IMR-90 (cell line): ENCODE results near the gene TTC9. TPM values are rescaled to one million over a fixed set of nuclear protein-coding genes. Genes with fewer than 3 reads are reported as not detected.

Source experiments
- ATAC-seq: fragments of 200-7000 bp; cut with Tn5 transposase; 2 replicates; pipeline ENCODE4 v1.9.1; 2020; ENCODE audit warnings: low read depth, mild to moderate bottlenecking, moderate library complexity
- BruUV-seq: library from RNA; stranded (reverse); fragments of 400-500 nt; replicated peaks from 2 replicates; lab custom pipeline; 2021; lab: Mats Ljungman, UMichigan
- CTCF ChIA-PET: fragments of 300-600 bp; formaldehyde crosslinking; extraction: SDS; loops from one replicate; lab custom pipeline; 2021; ENCODE audit warnings: antibody characterized with exemption; lab: Yijun Ruan, JAX
- POLR2A ChIA-PET: fragments of 300-600 bp; sonication (Branson Sonifier 250); formaldehyde crosslinking; loops from one replicate; lab custom pipeline; 2022; ENCODE audit warnings: antibody characterized with exemption; ENCODE audit not compliant: unreplicated experiment; lab: Charles Lee
- DNase-seq: peaks from one replicate; pipeline ENCODE4 v3.0.0; 2013
- H2AFZ ChIP-seq: replicated peaks from 2 replicates; pipeline ENCODE3; 2013; ENCODE audit warnings: low read length, mild to moderate bottlenecking; ENCODE audit not compliant: poor library complexity
- H2AK5ac ChIP-seq: 2 replicates; pipeline ENCODE4 v1.6.1; 2013; ENCODE audit warnings: low read depth, low read length, inconsistent platforms
- H2AK9ac ChIP-seq: replicated peaks from 2 replicates; pipeline ENCODE3; 2013; ENCODE audit warnings: mild to moderate bottlenecking, low read depth, low read length, moderate library complexity; ENCODE audit not compliant: poor library complexity
- H2BK120ac ChIP-seq: 2 replicates; pipeline ENCODE4 v1.6.1; 2013; ENCODE audit warnings: low read depth, low read length, inconsistent platforms
- H2BK15ac ChIP-seq: 3 replicates; pipeline ENCODE4 v1.6.1; 2013; ENCODE audit warnings: low read depth, low read length, inconsistent platforms
- H2BK20ac ChIP-seq: 2 replicates; pipeline ENCODE4 v1.6.1; 2013; ENCODE audit warnings: low read depth, mild to moderate bottlenecking, inconsistent platforms, low read length, moderate library complexity
- H2BK5ac ChIP-seq: 2 replicates; pipeline ENCODE4 v1.6.1; 2013; ENCODE audit warnings: mild to moderate bottlenecking, low read depth, low read length, inconsistent platforms; ENCODE audit not compliant: poor library complexity, severe bottlenecking
- H3K14ac ChIP-seq: replicated peaks from 2 replicates; pipeline ENCODE4 v1.6.1; 2013; ENCODE audit warnings: low read depth, low read length, inconsistent platforms
- H3K18ac ChIP-seq: 2 replicates; pipeline ENCODE4 v1.6.1; 2013; ENCODE audit warnings: low read depth, low read length, control low read depth
- H3K23ac ChIP-seq: 2 replicates; pipeline ENCODE4 v1.6.1; 2013; ENCODE audit warnings: low read depth, low read length, inconsistent platforms
- H3K27ac ChIP-seq: 2 replicates; pipeline ENCODE4 v1.5.1; 2013; ENCODE audit warnings: mild to moderate bottlenecking, control low read depth, low read length; ENCODE audit not compliant: insufficient read depth
- H3K27me3 ChIP-seq: 2 replicates; pipeline ENCODE4 v1.6.1; 2013; ENCODE audit warnings: low read length; ENCODE audit not compliant: control insufficient read depth, insufficient read depth
- H3K36me3 ChIP-seq: 2 replicates; pipeline ENCODE4 v1.6.1; 2013; ENCODE audit warnings: low read length, mixed read lengths; ENCODE audit not compliant: control insufficient read depth, insufficient read depth
- H3K4ac ChIP-seq: 2 replicates; pipeline ENCODE4 v1.6.1; 2013; ENCODE audit warnings: low read depth, low read length, inconsistent platforms
- H3K4me1 ChIP-seq: 2 replicates; pipeline ENCODE4 v1.6.1; 2013; ENCODE audit warnings: low read length, mixed read lengths; ENCODE audit not compliant: control insufficient read depth, insufficient read depth
- H3K4me2 ChIP-seq: 2 replicates; pipeline ENCODE4 v1.6.1; 2013; ENCODE audit warnings: low read depth, mild to moderate bottlenecking, control low read depth, low read length, moderate library complexity
- H3K4me3 ChIP-seq: 2 replicates; pipeline ENCODE4 v1.5.1; 2013; ENCODE audit warnings: low read depth, mild to moderate bottlenecking, control low read depth, low read length, moderate library complexity; ENCODE audit not compliant: insufficient read depth
- H3K56ac ChIP-seq: 2 replicates; pipeline ENCODE4 v1.6.1; 2013; ENCODE audit warnings: low read length, inconsistent platforms; ENCODE audit not compliant: insufficient read depth; ENCODE audit errors: extremely low read depth
- H3K79me1 ChIP-seq, 2 experiments: 2 replicates each; pipeline ENCODE4 v1.6.1; 2013; ENCODE audit warnings: low read length in 2 of 2, inconsistent platforms in 1 of 2, low read depth in 1 of 2
- H3K9ac ChIP-seq: 2 replicates; pipeline ENCODE4 v1.6.1; 2013; ENCODE audit warnings: low read depth, low read length, control low read depth
- H3K9me1 ChIP-seq: 2 replicates; pipeline ENCODE4 v1.6.1; 2013; ENCODE audit warnings: low read length, inconsistent platforms; ENCODE audit not compliant: insufficient read depth
- H3K9me3 ChIP-seq: 2 replicates; pipeline ENCODE4 v1.6.1; 2013; ENCODE audit warnings: low read length; ENCODE audit not compliant: control insufficient read depth, insufficient read depth
- H4K20me1 ChIP-seq: 2 replicates; pipeline ENCODE4 v1.6.1; 2013; ENCODE audit warnings: low read length, inconsistent platforms; ENCODE audit not compliant: insufficient read depth
- H4K5ac ChIP-seq: 2 replicates; pipeline ENCODE4 v1.6.1; 2013; ENCODE audit warnings: mild to moderate bottlenecking, low read depth, low read length, control low read depth
- H4K8ac ChIP-seq, 2 experiments: 2 replicates each; pipeline ENCODE4 v1.6.1; 2013; ENCODE audit warnings: low read depth in 2 of 2, low read length in 2 of 2, control low read depth in 1 of 2, inconsistent platforms in 1 of 2
- H4K91ac ChIP-seq: 2 replicates; pipeline ENCODE4 v1.6.1; 2013; ENCODE audit warnings: low read depth, low read length, inconsistent platforms; ENCODE audit not compliant: insufficient read depth
- CHD1 ChIP-seq: IDR thresholded peaks from 2 replicates; pipeline ENCODE4 v1.6.1; 2012; ENCODE audit warnings: low read depth, low read length, improper control_type of control experiment
- WGBS, 2 experiments: methylation state at CpG; one replicate each; pipeline versions ENCODE4 v1.1.5 to v1.1.7; 2013; ENCODE audit warnings: missing lambda C conversion rate in 2 of 2; ENCODE audit not compliant: insufficient read length in 1 of 2; ENCODE audit errors: extremely low coverage in 2 of 2; 5-methylcytosine and 5-hydroxymethylcytosine counted together
- dilution Hi-C: fragments of 300-500 bp; cut with HindIII; formaldehyde crosslinking; loops from one replicate; pipeline ENCODE4 v1.14.3; 2018; ENCODE audit warnings: low sequenced_read_pairs; ENCODE audit not compliant: unreplicated experiment
- in situ Hi-C: fragments of 300-500 bp; cut with MboI; formaldehyde crosslinking; loops from 3 replicates; pipeline ENCODE4 v1.14.3; 2019; ENCODE audit warnings: low sequenced_read_pairs, inconsistent platforms, mixed read lengths
- intact Hi-C: fragments of 100-400 bp; cut with micrococcal nuclease; formaldehyde crosslinking; loops from 2 replicates; pipeline ENCODE4 v1.10.0; 2022
- polyA plus RNA-seq, 3 experiments: library from polyadenylated mRNA; depleted of rRNA; stranded (reverse); fragments of >200 nt; gene quantifications; 2 replicates each; pipeline ENCODE4 v1.2.3, GENCODE V29; 2012; ENCODE audit warnings: low replicate concordance in 1 of 3
- total RNA-seq: library from RNA; depleted of rRNA; stranded (reverse); fragments of >200 nt; gene quantifications from 2 replicates; pipeline ENCODE4 v1.2.3, GENCODE V29; 2012
- TF ChIP-seq, protein P1 (sequence below): conservative IDR thresholded peaks from 2 replicates; pipeline ENCODE4 v1.5.1; 2012; ENCODE audit warnings: mild to moderate bottlenecking, low read depth, low read length, improper control_type of control experiment

TTC9 gene
- total and polyA plus RNA-seq, 2 of the 4 experiments (the other 2 are of a cell fraction) = 0.02 TPM; not detected in 1

DNA sequence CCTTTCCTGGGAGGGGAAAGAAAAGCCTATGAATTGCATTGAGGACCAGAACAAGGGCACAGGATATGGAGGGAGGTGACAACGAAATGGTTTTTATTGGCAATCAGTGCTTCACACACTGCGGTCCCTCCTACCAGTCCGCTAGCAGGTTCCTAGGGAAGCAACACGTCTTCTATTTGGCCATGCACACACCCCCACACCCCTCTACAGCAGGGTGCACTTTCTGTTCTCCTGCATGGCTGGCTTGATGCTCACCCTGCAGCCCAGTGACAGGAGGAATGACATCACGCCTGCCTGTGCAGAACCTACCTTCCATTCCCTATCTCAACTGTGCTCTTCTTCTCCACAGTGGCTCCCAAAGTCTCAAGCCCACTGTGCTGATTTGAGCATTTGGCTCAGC, 57.9 kb downstream of the TTC9 start:
- ATAC-seq (no peak), DNase-seq (no peak)
- Histone ChIP-seq H3K18ac (no peak overlapping the region), H2BK5ac (no peak overlapping the region), H3K4me1 (no peaks in the 10 kb centered on the region), H4K20me1 (no peaks in the 10 kb centered on the region), H3K9me3 (no peaks in the 10 kb centered on the region), H2BK120ac (no peak overlapping the region), H3K4me2 (no peak overlapping the region), H4K8ac (no peak overlapping the region), H2BK15ac (no peak overlapping the region), H2AFZ (no peak overlapping the region), H3K27me3 (peaks cover 5% of the 10 kb centered on the region), H3K36me3 (no peaks in the 10 kb centered on the region), H3K4ac (no peak overlapping the region), H3K9ac (no peak overlapping the region), H2BK20ac (no peak overlapping the region), H2AK5ac (no peak overlapping the region), H3K79me1 (no peaks in the 10 kb centered on the region), H3K23ac (no peak overlapping the region), H3K14ac (no peak overlapping the region), H4K5ac (no peak overlapping the region), H3K4me3 (no peak overlapping the region), H4K91ac (no peak overlapping the region), H3K9me1 (no peaks in the 10 kb centered on the region), H2AK9ac (no peak overlapping the region), H3K56ac (no peak overlapping the region), H3K27ac (no peak overlapping the region)
- ChIA-PET CTCF (no interaction called here), POLR2A (no interaction called here)
- TF ChIP-seq, protein P1, sequence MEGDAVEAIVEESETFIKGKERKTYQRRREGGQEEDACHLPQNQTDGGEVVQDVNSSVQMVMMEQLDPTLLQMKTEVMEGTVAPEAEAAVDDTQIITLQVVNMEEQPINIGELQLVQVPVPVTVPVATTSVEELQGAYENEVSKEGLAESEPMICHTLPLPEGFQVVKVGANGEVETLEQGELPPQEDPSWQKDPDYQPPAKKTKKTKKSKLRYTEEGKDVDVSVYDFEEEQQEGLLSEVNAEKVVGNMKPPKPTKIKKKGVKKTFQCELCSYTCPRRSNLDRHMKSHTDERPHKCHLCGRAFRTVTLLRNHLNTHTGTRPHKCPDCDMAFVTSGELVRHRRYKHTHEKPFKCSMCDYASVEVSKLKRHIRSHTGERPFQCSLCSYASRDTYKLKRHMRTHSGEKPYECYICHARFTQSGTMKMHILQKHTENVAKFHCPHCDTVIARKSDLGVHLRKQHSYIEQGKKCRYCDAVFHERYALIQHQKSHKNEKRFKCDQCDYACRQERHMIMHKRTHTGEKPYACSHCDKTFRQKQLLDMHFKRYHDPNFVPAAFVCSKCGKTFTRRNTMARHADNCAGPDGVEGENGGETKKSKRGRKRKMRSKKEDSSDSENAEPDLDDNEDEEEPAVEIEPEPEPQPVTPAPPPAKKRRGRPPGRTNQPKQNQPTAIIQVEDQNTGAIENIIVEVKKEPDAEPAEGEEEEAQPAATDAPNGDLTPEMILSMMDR = no peak
- TF ChIP-seq CHD1 = no peak
- no TSS peak for BruUV-seq
- 64% methylated on average over 1 of the region's 5 CpGs; no CpG with 5 or more reads in 1 of the 2 experiments for WGBS, 2 experiments
- in situ Hi-C loops = no loop called here
- dilution Hi-C loops = no loop called here
- intact Hi-C loops = no loop called here
